Measurements from ENCODE around the gene PCYT1B.
"Not testable (repeated sequence)": the region's sequence is repeated elsewhere in the genome, so short reads cannot be mapped to it uniquely, and the experiment has no call there.

Gene PCYT1B

GRCh38 chrX:24647257-24648058 lies at the start of gene PCYT1B:
Gene PCYT1B (minus strand): TSS chrX:24647347. CDS start chrX:24647105, 242 bp downstream.
- peak; percentile 6 for DNase-seq (ENCODE audit: low spot score)

- no peak for DNase-seq (ENCODE audit: low spot score)
Measured at GRCh38 chrX:24696294-24696693, 49.1 kb upstream of the PCYT1B start.

GRCh38 chrX:24694825-24695224 lies 47.7 kb upstream of the PCYT1B start:
- no peak for DNase-seq (ENCODE audit: low spot score)

- DNase-seq (ENCODE audit: low spot score), result peak; percentile 87
Measured at GRCh38 chrX:24693453-24694202, 46.5 kb upstream of the PCYT1B start, which contains the start of gene POLA1. Gene POLA1 (plus strand): TSS chrX:24693918. CDS start chrX:24693962, 44 bp downstream.

- DNase-seq (ENCODE audit: low spot score), result no peak
Measured at GRCh38 chrX:24692305-24692704, 45.2 kb upstream of the PCYT1B start.

- no peak for DNase-seq (ENCODE audit: low spot score)
Measured at GRCh38 chrX:24684048-24684447, 36.9 kb upstream of the PCYT1B start.

DNA sequence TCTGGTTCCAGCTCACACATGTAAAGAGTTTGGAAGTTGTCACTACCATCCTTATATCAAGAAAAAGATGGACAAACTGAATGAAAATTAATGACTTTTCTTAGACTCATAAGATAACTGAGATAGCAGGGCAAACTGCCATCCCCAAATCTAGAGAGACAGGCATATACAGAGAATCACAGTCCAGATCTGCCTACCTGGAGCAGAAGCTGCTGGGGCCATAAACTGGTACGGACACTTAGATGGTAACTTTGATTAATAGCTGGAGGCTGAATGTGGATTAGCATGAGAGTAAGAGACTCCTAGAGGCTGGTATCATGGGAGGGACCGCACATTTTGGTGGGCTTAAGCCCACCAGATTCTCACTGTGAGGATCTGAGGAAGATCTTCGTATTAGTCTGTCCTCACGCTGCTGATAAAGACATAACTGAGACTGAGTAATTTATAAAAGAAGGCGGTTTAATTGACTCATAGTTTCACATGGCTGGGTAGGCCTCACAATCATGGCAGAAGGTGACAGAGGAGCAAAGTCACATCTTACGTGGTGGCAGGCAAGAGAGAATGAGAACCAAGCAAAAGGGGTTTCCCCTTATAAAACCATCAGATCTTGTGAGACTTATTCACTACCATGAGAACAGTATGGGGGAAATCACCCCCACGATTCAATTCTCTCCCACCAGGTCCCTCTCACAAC lies 35.7 kb upstream of the PCYT1B start:
- DNase-seq (ENCODE audit: low spot score), result no peak

- DNase-seq (ENCODE audit: low spot score), result peak; percentile 2
Measured at GRCh38 chrX:24676403-24677024, 29.4 kb upstream of the PCYT1B start.

GRCh38 chrX:24673424-24673823 lies 26.3 kb upstream of the PCYT1B start:
- DNase-seq (ENCODE audit: low spot score), result no peak

DNA sequence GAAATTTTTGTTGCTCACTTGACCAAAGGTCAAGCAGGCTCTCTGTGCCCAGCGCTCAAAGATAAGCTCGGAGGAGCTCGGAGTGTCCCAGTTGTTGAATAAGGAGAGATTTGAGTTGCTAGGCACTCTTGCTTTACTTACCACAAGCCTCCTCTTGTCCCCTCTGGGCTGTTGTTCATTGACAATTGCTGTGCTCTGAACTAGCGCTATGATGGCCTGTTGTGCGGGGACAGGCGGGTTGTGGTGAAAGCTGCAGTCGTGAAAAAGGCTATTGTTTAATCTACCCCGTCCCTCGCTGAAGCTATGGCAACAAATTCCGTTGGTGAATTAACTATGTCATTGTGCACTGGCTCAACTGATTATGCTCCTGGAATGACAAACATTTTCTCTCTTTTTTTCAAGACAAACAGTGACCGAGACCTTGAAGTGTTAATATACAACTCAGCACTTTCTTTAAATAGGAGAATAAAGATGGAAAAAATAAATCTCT lies 25.6 kb upstream of the PCYT1B start:
- DNase-seq (ENCODE audit: low spot score), result no peak

GRCh38 chrX:24668111-24668510 lies 21.0 kb upstream of the PCYT1B start:
- no peak for DNase-seq (ENCODE audit: low spot score)

GRCh38 chrX:24662352-24662751 lies 15.2 kb upstream of the PCYT1B start:
- DNase-seq (ENCODE audit: low spot score), result no peak

- DNase-seq (ENCODE audit: low spot score), result no peak
Measured at GRCh38 chrX:24661292-24661691, 14.1 kb upstream of the PCYT1B start.

- DNase-seq (ENCODE audit: low spot score), result no peak
Measured at GRCh38 chrX:24659646-24660045, 12.5 kb upstream of the PCYT1B start.

DNA sequence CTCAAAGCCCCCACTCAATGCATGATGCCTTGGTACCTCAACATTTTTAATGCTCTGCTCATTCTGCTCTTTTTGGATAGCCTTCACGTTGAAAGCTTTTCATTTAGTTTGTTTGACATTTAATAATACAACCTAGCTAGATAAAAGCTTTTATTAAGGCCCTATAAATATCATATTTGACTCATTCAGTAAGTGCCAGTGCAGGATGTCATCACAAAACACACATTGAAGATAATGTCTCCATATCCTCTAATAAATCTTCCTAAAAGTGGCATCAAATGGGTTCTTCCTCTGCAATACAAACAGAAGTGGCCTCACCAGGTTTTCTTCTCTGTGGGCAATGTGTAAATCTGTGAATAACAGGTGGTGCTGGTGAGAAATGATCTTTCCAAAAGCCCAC lies 12.0 kb upstream of the PCYT1B start:
- DNase-seq (ENCODE audit: low spot score), result no peak

DNA sequence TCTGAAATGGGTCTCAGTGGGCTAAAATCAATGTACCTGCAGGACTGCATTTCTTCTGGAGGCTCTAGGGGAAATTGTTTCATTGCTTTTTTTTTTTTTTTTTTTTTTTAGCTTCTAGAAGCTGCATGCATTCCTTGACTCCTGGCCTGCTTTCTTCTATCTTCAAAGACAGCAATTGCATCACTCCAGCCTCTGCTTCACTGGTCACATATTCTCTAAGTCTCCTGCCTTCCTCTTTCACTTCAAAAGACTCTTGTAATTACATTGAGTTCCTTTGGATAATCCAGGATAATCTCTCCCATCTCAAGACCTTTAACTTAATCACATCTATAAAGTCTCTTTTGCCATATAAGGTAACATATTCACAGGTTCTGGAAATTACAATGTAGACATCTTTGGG lies 11.3 kb upstream of the PCYT1B start:
- DNase-seq (ENCODE audit: low spot score), result no peak

DNA sequence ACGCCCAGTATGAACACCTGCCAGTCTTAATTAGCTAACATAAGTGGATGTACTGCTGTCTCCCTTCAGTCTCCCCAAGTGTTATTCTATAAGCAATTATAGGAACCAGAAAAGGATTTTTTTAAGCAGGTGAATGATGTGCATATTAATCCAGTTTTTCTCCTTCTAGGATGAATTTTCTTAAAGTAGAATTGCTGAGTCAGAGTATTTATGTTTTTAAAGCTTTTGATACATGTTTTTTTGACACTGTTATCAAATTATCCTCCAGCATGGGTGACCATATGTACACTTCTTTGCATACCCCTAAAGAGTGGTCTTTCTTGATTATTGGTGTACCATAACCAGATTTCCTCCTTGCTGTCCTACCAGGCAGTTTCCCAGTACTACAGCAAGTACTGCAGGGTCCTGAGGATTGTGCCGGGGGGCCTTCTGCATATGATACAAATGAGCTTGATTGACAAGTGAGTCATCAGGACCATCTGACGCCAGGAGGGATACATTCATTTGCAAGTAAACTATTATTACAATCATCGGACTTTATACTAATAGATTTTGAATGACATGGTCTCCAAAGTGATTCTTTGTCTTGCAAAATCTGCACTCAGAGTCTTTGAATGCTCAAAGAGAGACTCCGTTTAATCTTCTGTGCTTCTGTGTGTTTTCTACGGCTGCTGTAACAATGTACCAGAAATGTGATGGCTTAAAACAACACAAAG lies 10.7 kb upstream of the PCYT1B start:
- no peak for DNase-seq (ENCODE audit: low spot score)

GRCh38 chrX:24655679-24656078 lies 8.5 kb upstream of the PCYT1B start:
- DNase-seq (ENCODE audit: low spot score), result not testable (repeated sequence)

DNA sequence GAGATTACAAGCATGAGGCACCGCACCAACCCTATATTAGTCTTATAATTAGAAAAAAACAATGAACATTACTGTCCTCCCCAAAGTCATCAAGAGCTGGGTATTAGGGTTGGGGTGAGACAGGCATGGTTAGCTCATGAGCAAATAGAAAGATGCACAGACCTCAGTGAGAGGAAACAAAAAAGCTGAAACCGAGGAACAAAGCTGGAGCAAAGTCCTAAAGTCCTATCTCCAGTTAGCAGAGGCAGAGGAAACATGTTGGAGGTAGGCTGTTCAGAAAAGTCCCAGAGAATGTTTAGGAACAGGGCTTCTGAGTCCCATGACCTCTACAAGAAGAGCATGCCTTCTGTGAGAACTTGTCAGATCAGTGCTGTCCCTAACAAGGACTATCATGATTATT lies 4.6 kb upstream of the PCYT1B start:
- DNase-seq (ENCODE audit: low spot score), result no peak

- no peak for DNase-seq (ENCODE audit: low spot score)
Measured at GRCh38 chrX:24648495-24648894, 1.3 kb upstream of the PCYT1B start.

GRCh38 chrX:24646745-24647182 lies 383 bp downstream of the PCYT1B start:
- DNase-seq (ENCODE audit: low spot score), result no peak
